ENCODE data around the gene DGKZ. TPM values are rescaled to one million over a fixed set of nuclear protein-coding genes. Genes with fewer than 3 reads are reported as not detected.

The DGKZ gene
- total and polyA plus RNA-seq, 2 of the 13 experiments (the other 11 are each of a cell fraction or from before 2014, with no cell fraction given) = 15.8 to 20.7 TPM

DNA sequence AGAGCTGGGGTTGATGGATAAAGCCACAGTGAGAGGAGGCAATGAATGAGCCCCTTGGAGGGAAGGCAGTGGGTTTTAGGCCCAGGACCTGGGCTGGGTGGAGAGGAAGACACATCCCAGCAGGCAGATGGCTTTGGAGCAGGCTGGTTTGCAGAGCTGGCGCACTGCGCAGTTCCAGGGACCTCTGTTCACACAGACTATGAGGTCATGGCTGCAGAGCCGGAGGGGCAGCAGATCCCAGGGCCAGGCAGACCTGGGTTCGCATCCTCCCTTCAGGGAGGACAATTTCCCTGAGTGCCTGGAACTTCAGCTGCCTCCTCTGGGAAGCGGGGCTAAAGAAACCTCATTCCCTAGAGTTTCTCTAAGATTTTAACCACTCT, 28.2 kb upstream of the DGKZ start:
- FAIRE-seq = no peak
- H3K4me2 ChIP-seq (ENCODE audit: low read depth, low read length) = no peak overlapping the region
- CTCF ChIA-PET (ENCODE audit: low intra/inter-chr PET ratio, low total read pairs) = no interaction called here
- no peak overlapping the region for H2AFZ ChIP-seq (ENCODE audit: low read length)
- no peak for ATAC-seq
- BruUV-seq (replicated peaks) = no TSS peak
- intact Hi-C loops (cut with micrococcal nuclease; ENCODE audit: unreplicated experiment) = no loop called here
- peaks cover 0 to 38% of the 10 kb centered on the region in 2 experiments; a peak in 3 of 5 replicates for H3K27me3 ChIP-seq (ENCODE audit: control insufficient read depth in 1 of 2, insufficient read depth in 2 of 2, low read length in 2 of 2)
- H3K36me3 ChIP-seq (replicated peaks in 1 of 2; ENCODE audit: control insufficient read depth in 1 of 2, insufficient read depth in 2 of 2, low read length in 2 of 2) = no peaks in the 10 kb centered on the region
- H3K79me2 ChIP-seq (ENCODE audit: insufficient read depth, low read length) = no peaks in the 10 kb centered on the region
- no peak overlapping the region for H3K9ac ChIP-seq (ENCODE audit: insufficient read depth, low read depth, low read length)
- POLR2A ChIA-PET = interaction anchor here (0.9 kb wide), 1 partner anchor 76 kb away, joined by 5 read pairs; no protein-coding TSS in a partner anchor
- DNase-seq (ENCODE audit: low spot score) = no peak
- in situ Hi-C loops (cut with HindIII; ENCODE audit: extremely low pct_ligation_motif_present, low pct_unique_long_range_greater_than_20kb) = no loop called here
- H3K4me3 ChIP-seq (replicated peaks in 1 of 3; ENCODE audit: insufficient read depth in 1 of 3, low read depth in 2 of 3, low read length in 3 of 3) = no peak overlapping the region
- TF ChIP-seq LCORL (IDR thresholded peaks at IDR 0.05) = no peak
- TF ChIP-seq LCORL (CRISPR knock-in tag; IDR thresholded peaks at IDR 0.05) = no peak
- TF ChIP-seq ZNF350 (CRISPR knock-in tag; IDR thresholded peaks at IDR 0.05; ENCODE audit: borderline replicate concordance, low read depth) = no peak
- TF ChIP-seq, protein P1, sequence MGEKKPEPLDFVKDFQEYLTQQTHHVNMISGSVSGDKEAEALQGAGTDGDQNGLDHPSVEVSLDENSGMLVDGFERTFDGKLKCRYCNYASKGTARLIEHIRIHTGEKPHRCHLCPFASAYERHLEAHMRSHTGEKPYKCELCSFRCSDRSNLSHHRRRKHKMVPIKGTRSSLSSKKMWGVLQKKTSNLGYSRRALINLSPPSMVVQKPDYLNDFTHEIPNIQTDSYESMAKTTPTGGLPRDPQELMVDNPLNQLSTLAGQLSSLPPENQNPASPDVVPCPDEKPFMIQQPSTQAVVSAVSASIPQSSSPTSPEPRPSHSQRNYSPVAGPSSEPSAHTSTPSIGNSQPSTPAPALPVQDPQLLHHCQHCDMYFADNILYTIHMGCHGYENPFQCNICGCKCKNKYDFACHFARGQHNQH (CRISPR knock-in tag; IDR thresholded peaks at IDR 0.05) = no peak
- TF ChIP-seq POLR2G (IDR thresholded peaks at IDR 0.05; ENCODE audit: low read depth, low read length) = no peak
- no peak for TF ChIP-seq NRL (CRISPR knock-in tag; IDR thresholded peaks at IDR 0.05; ENCODE audit: borderline replicate concordance)
- no peak for TF ChIP-seq HMGA1 (CRISPR knock-in tag; conservative IDR thresholded peaks at IDR 0.05)
- no peak for TF ChIP-seq ZNF317 (CRISPR knock-in tag; IDR thresholded peaks at IDR 0.05)
- H4K20me1 ChIP-seq (ENCODE audit: insufficient read depth, low read length) = no peaks in the 10 kb centered on the region
- H3K27ac ChIP-seq (ENCODE audit: extremely low read length, insufficient read depth, low read length) = no peak overlapping the region
- peaks cover 10% of the 10 kb centered on the region; the same call in 1 of the 2 replicates for H3K4me1 ChIP-seq (ENCODE audit: insufficient read depth, low read length)
- 100% methylated on average over 1 of the region's 5 CpGs for WGBS (ENCODE audit: low lambda C conversion rate)
- H3K9me3 ChIP-seq (ENCODE audit: low read length) = no peaks in the 10 kb centered on the region

DNA sequence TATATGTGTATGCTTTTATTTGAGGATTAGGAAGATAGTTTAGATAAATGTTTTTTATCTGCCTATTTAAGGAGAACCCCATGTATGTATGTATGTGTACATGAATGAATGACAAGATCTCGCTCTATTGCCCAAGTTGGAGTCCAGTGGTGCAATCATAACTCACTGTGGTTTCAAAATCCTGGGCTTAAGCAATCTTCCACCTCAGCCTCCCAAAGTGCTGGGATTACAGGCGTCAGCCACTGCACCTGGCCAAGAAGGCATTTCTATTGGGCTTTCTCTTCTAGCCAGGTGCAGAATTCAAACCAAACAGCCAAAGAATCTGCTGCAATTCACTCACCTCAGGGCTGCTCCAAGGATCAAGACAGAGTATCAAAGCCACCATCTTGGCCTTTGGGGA, 25.5 kb upstream of the DGKZ start:
- no peak overlapping the region for H3K4me3 ChIP-seq (replicated peaks in 1 of 3; ENCODE audit: insufficient read depth in 1 of 3, low read depth in 2 of 3, low read length in 3 of 3)
- no peak for DNase-seq (ENCODE audit: low spot score)
- no peak for TF ChIP-seq ZNF430 (CRISPR knock-in tag; IDR thresholded peaks at IDR 0.05)
- TF ChIP-seq CEBPB (IDR thresholded peaks at IDR 0.05; ENCODE audit: borderline replicate concordance, low read depth, low read length) = peak; percentile 88
- 0% methylated on average over 2 of the region's 2 CpGs for WGBS (ENCODE audit: low lambda C conversion rate)
- H2AFZ ChIP-seq (ENCODE audit: low read length) = no peak overlapping the region
- no peaks in the 10 kb centered on the region for H3K4me1 ChIP-seq (ENCODE audit: insufficient read depth, low read length)
- no peak for ATAC-seq
- H3K9me3 ChIP-seq (ENCODE audit: low read length) = no peaks in the 10 kb centered on the region
- POLR2A ChIA-PET = no interaction called here
- peaks cover 0 to 48% of the 10 kb centered on the region in 2 experiments; a peak in 3 of 5 replicates for H3K27me3 ChIP-seq (ENCODE audit: control insufficient read depth in 1 of 2, insufficient read depth in 2 of 2, low read length in 2 of 2)
- intact Hi-C loops (cut with micrococcal nuclease; ENCODE audit: unreplicated experiment) (no loop called here), in situ Hi-C loops (cut with HindIII; ENCODE audit: extremely low pct_ligation_motif_present, low pct_unique_long_range_greater_than_20kb) (no loop called here)
- no peak overlapping the region for H3K27ac ChIP-seq (ENCODE audit: extremely low read length, insufficient read depth, low read length)
- no peak overlapping the region for H3K4me2 ChIP-seq (ENCODE audit: low read depth, low read length)
- FAIRE-seq = no peak
- CTCF ChIA-PET (ENCODE audit: low intra/inter-chr PET ratio, low total read pairs) = no interaction called here
- BruUV-seq (replicated peaks) = no TSS peak
- no peaks in the 10 kb centered on the region for H3K79me2 ChIP-seq (ENCODE audit: insufficient read depth, low read length)
- H3K36me3 ChIP-seq (replicated peaks in 1 of 2; ENCODE audit: control insufficient read depth in 1 of 2, insufficient read depth in 2 of 2, low read length in 2 of 2) = no peaks in the 10 kb centered on the region
- H3K9ac ChIP-seq (ENCODE audit: insufficient read depth, low read depth, low read length) = no peak overlapping the region
- H4K20me1 ChIP-seq (ENCODE audit: insufficient read depth, low read length) = no peaks in the 10 kb centered on the region

All from HepG2 (cell line).